H1 (cell line): Measurements from ENCODE around the gene FRK. TPM values are rescaled to one million over a fixed set of nuclear protein-coding genes. Genes with fewer than 3 reads are reported as not detected.

Experiments
- CTCF ChIA-PET: fragments of 300-600 bp; sonication (Branson Sonifier 250); formaldehyde crosslinking; loops from one replicate; lab custom pipeline; 2021; ENCODE audit not compliant: partially characterized antibody; lab: Charles Lee
- POLR2A ChIA-PET: fragments of 300-600 bp; sonication (Branson Sonifier 250); formaldehyde crosslinking; loops from one replicate; lab custom pipeline; 2021; ENCODE audit warnings: inconsistent platforms; ENCODE audit not compliant: partially characterized antibody; lab: Charles Lee
- DNase-seq, 2 experiments: peaks; one replicate each; pipeline versions ENCODE4 v3.0.0 to v3.0.0-alpha.2; 2010 to 2022; ENCODE audit warnings: low spot score in 2 of 2, low read depth in 1 of 2, mixed read lengths in 1 of 2
- FAIRE-seq: peaks from 2 replicates; lab custom pipeline; 2011; peaks lifted over from hg19 to GRCh38; lab: Jason Lieb, UNC
- H2AFZ ChIP-seq: 2 replicates; pipeline ENCODE4 v1.8.1; 2012; ENCODE audit warnings: low read length, inconsistent platforms
- H2AK5ac ChIP-seq: 2 replicates; pipeline ENCODE4 v1.6.1; 2013; ENCODE audit warnings: low read depth, low read length
- H2BK120ac ChIP-seq: replicated peaks from 2 replicates; pipeline ENCODE3; 2013; ENCODE audit warnings: low read depth, low read length, inconsistent platforms
- H2BK12ac ChIP-seq: 2 replicates; pipeline ENCODE4 v1.6.1; 2013; ENCODE audit warnings: low read depth, low read length
- H2BK15ac ChIP-seq: 2 replicates; pipeline ENCODE4 v1.6.1; 2013; ENCODE audit warnings: low read length
- H2BK20ac ChIP-seq: 2 replicates; pipeline ENCODE4 v1.6.1; 2013; ENCODE audit warnings: low read length
- H2BK5ac ChIP-seq: 2 replicates; pipeline ENCODE4 v1.6.1; 2013; ENCODE audit warnings: low read depth, low read length
- H3K14ac ChIP-seq: 2 replicates; pipeline ENCODE4 v1.6.1; 2013; ENCODE audit warnings: inconsistent platforms; ENCODE audit not compliant: insufficient read length
- H3K18ac ChIP-seq: 2 replicates; pipeline ENCODE4 v1.6.1; 2013; ENCODE audit warnings: low read length; ENCODE audit errors: extremely low read depth
- H3K23ac ChIP-seq: 2 replicates; pipeline ENCODE4 v1.6.1; 2013; ENCODE audit warnings: inconsistent platforms; ENCODE audit not compliant: insufficient read length
- H3K23me2 ChIP-seq: 2 replicates; pipeline ENCODE4 v1.6.1; 2013; ENCODE audit warnings: low read depth, low read length
- H3K27ac ChIP-seq: 2 replicates; pipeline ENCODE4 v1.6.1; 2011; ENCODE audit warnings: low read depth, low read length, inconsistent platforms
- H3K27me3 ChIP-seq, 4 experiments: replicated peaks in 1 of 4; 1 replicate in 1 of 4; 2 replicates in 3 of 4; pipeline versions ENCODE4 v1.6.1 to v1.8.1; 2011 to 2013; ENCODE audit warnings: low read length in 3 of 4, mild to moderate bottlenecking in 3 of 4, inconsistent platforms in 2 of 4, mixed read lengths in 2 of 4, moderate library complexity in 1 of 4; ENCODE audit not compliant: control insufficient read depth in 3 of 4, insufficient read depth in 3 of 4; ENCODE audit errors: extremely low read depth in 1 of 4
- H3K36me3 ChIP-seq, 4 experiments: 2 replicates each; pipeline versions ENCODE4 v1.6.1 to v1.8.1; 2011 to 2013; ENCODE audit warnings: mild to moderate bottlenecking in 4 of 4, low read length in 3 of 4, moderate library complexity in 2 of 4, control low read depth in 1 of 4, inconsistent platforms in 1 of 4; ENCODE audit not compliant: insufficient read depth in 4 of 4, control insufficient read depth in 2 of 4
- H3K4ac ChIP-seq: replicated peaks from 2 replicates; pipeline ENCODE3; 2013; ENCODE audit warnings: low read length, low read depth, mixed read lengths, inconsistent platforms; ENCODE audit not compliant: insufficient read length
- H3K4me1 ChIP-seq, 4 experiments: replicated peaks in 1 of 4; 1 replicate in 1 of 4; 2 replicates in 3 of 4; pipeline versions ENCODE4 v1.6.1 to v1.8.1; 2011 to 2013; ENCODE audit warnings: low read length in 3 of 4, inconsistent platforms in 2 of 4, mixed read lengths in 1 of 4; ENCODE audit not compliant: insufficient read depth in 4 of 4, control insufficient read depth in 3 of 4
- H3K4me2 ChIP-seq, 2 experiments: 2 replicates each; pipeline versions ENCODE4 v1.6.1 to v1.8.1; 2011 to 2013; ENCODE audit warnings: low read depth in 2 of 2, low read length in 2 of 2, control low read depth in 1 of 2, inconsistent platforms in 1 of 2, mild to moderate bottlenecking in 1 of 2; ENCODE audit not compliant: insufficient read depth in 1 of 2
- H3K4me3 ChIP-seq, 4 experiments: fragments of 200-600, 300-600 bp in 1 of 4; sonication (generic), shearing (Covaris generic), sonication (Bioruptor Twin) in 1 of 4; 2 replicates each; pipeline versions ENCODE4 v1.5.1 to v1.8.1; 2011 to 2016; ENCODE audit warnings: low read length in 4 of 4, low read depth in 3 of 4, control low read depth in 2 of 4, inconsistent platforms in 2 of 4, mild to moderate bottlenecking in 2 of 4, mixed read lengths in 1 of 4, moderate library complexity in 1 of 4; ENCODE audit not compliant: insufficient read depth in 2 of 4; ENCODE audit errors: extremely low read depth in 1 of 4
- H3K56ac ChIP-seq: replicated peaks from 2 replicates; pipeline ENCODE3; 2013; ENCODE audit warnings: low read depth, mild to moderate bottlenecking, mixed read lengths, low read length, inconsistent platforms; ENCODE audit not compliant: insufficient read length
- H3K79me1 ChIP-seq: 2 replicates; pipeline ENCODE4 v1.6.1; 2013; ENCODE audit warnings: low read depth, low read length, control low read depth
- H3K79me2 ChIP-seq, 2 experiments: 2 replicates each; pipeline versions ENCODE4 v1.6.1 to v1.8.1; 2012 to 2013; ENCODE audit warnings: low read length in 2 of 2, mild to moderate bottlenecking in 2 of 2, inconsistent platforms in 1 of 2; ENCODE audit not compliant: insufficient read depth in 2 of 2, control insufficient read depth in 1 of 2
- H3K9ac ChIP-seq, 4 experiments: replicated peaks in 1 of 4; 1 replicate in 1 of 4; 2 replicates in 3 of 4; pipeline versions ENCODE4 v1.6.1 to v1.8.1; 2011 to 2013; ENCODE audit warnings: low read depth in 3 of 4, low read length in 3 of 4, control low read depth in 2 of 4, mild to moderate bottlenecking in 2 of 4, moderate library complexity in 2 of 4, inconsistent platforms in 1 of 4; ENCODE audit errors: extremely low read depth in 1 of 4
- H3K9me3 ChIP-seq, 2 experiments: 2 replicates each; pipeline versions ENCODE4 v1.6.1 to v1.8.1; 2012 to 2013; ENCODE audit warnings: mild to moderate bottlenecking in 2 of 2, moderate library complexity in 2 of 2, control low read depth in 1 of 2, inconsistent platforms in 1 of 2, low read depth in 1 of 2, low read length in 1 of 2, mixed read lengths in 1 of 2; ENCODE audit not compliant: insufficient read depth in 2 of 2
- H4K20me1 ChIP-seq, 2 experiments: replicated peaks in 1 of 2; 2 replicates each; pipeline versions ENCODE3 to v1.8.1; 2011 to 2013; ENCODE audit warnings: inconsistent platforms in 2 of 2, low read length in 2 of 2, mild to moderate bottlenecking in 1 of 2; ENCODE audit not compliant: insufficient read depth in 2 of 2, control insufficient read depth in 1 of 2
- H4K5ac ChIP-seq: 2 replicates; pipeline ENCODE4 v1.6.1; 2013; ENCODE audit warnings: low read length, low read depth, mixed read lengths, inconsistent platforms; ENCODE audit not compliant: insufficient read length
- H4K8ac ChIP-seq: 2 replicates; pipeline ENCODE4 v1.8.0; 2013; ENCODE audit warnings: mild to moderate bottlenecking, moderate library complexity, low read length, inconsistent platforms; ENCODE audit not compliant: insufficient read depth; ENCODE audit errors: extremely low read depth
- H4K91ac ChIP-seq: replicated peaks from 2 replicates; pipeline ENCODE3; 2013; ENCODE audit warnings: low read length, mixed read lengths, inconsistent platforms; ENCODE audit not compliant: insufficient read length
- ASH2L ChIP-seq: fragments of 200-600, 300-600 bp; sonication (generic); IDR thresholded peaks from one replicate; pipeline ENCODE4 v1.7.1; 2017; ENCODE audit warnings: low read length
- CBX8 ChIP-seq: fragments of 300-800, 300-1000 bp; sonication (generic); IDR thresholded peaks from 2 replicates; pipeline ENCODE4 v1.7.1; 2016; ENCODE audit warnings: low read depth, low read length, borderline replicate concordance
- CHD1 ChIP-seq: IDR thresholded peaks from 2 replicates; pipeline ENCODE4 v1.6.1; 2012; ENCODE audit warnings: low read depth, low read length, improper control_type of control experiment
- CREB1 ChIP-seq: IDR thresholded peaks from 2 replicates; pipeline ENCODE4 v1.6.1; 2012; ENCODE audit warnings: inconsistent platforms
- GABPA ChIP-seq: IDR thresholded peaks from 2 replicates; pipeline ENCODE4 v1.6.1; 2011; ENCODE audit warnings: mild to moderate bottlenecking, low read length, moderate library complexity, borderline replicate concordance; ENCODE audit not compliant: insufficient read depth
- HDAC2 ChIP-seq, 2 experiments: fragments of 300-600 bp in 1 of 2; sonication (generic) in 1 of 2; IDR thresholded peaks; 2 replicates each; pipeline ENCODE4 v1.6.1; 2011 to 2012; ENCODE audit warnings: low read depth in 2 of 2, low read length in 2 of 2, mild to moderate bottlenecking in 2 of 2, moderate library complexity in 2 of 2, borderline replicate concordance in 1 of 2, inconsistent platforms in 1 of 2
- NRF1 ChIP-seq: IDR thresholded peaks from 2 replicates; pipeline ENCODE4 v1.6.1; 2011; ENCODE audit warnings: mild to moderate bottlenecking, low read depth, low read length, improper control_type of control experiment
- PHF8 ChIP-seq: fragments of 200-600 bp; sonication (generic); conservative IDR thresholded peaks from 2 replicates; pipeline ENCODE4 v1.7.1; 2012; ENCODE audit warnings: low read depth, mild to moderate bottlenecking, inconsistent platforms, low read length, moderate library complexity
- POU5F1 ChIP-seq: IDR thresholded peaks from 2 replicates; pipeline ENCODE4 v1.6.1; 2011; ENCODE audit warnings: low read depth, mild to moderate bottlenecking, low read length, moderate library complexity
- RBBP5 ChIP-seq: IDR thresholded peaks from 2 replicates; pipeline ENCODE4 v1.7.1; 2012; ENCODE audit warnings: low read depth, mild to moderate bottlenecking, inconsistent platforms, low read length, moderate library complexity, borderline replicate concordance
- RFX5 ChIP-seq: IDR thresholded peaks from 2 replicates; pipeline ENCODE4 v1.6.1; 2011; ENCODE audit warnings: low read depth, low read length, improper control_type of control experiment, borderline replicate concordance
- SAP30 ChIP-seq: fragments of 300-600 bp; sonication (generic); IDR thresholded peaks from 2 replicates; pipeline ENCODE4 v1.7.1; 2012; ENCODE audit warnings: low read length, moderate library complexity, mild to moderate bottlenecking, inconsistent platforms; ENCODE audit not compliant: insufficient read depth, insufficient replicate concordance
- YY1 ChIP-seq: IDR thresholded peaks from 2 replicates; pipeline ENCODE4 v1.6.1; 2011; ENCODE audit warnings: low read depth, mild to moderate bottlenecking, low read length
- WGBS, 2 experiments: shearing (Covaris generic) in 1 of 2; methylation state at CpG; one replicate each; pipeline versions ENCODE4 v1.1.6 to v1.1.7; 2013 to 2015; ENCODE audit warnings: low lambda C conversion rate in 2 of 2, mixed read lengths in 2 of 2, inconsistent platforms in 1 of 2, low coverage in 1 of 2, missing lambda C conversion rate in 1 of 2; ENCODE audit not compliant: insufficient replicate concordance in 2 of 2, insufficient coverage in 1 of 2, insufficient read length in 1 of 2; ENCODE audit errors: extremely low coverage in 1 of 2, missing lambda C conversion rate in 1 of 2; 5-methylcytosine and 5-hydroxymethylcytosine counted together
- polyA plus RNA-seq, 7 experiments: library from polyadenylated mRNA; depleted of rRNA in 3 of 7; stranded (reverse) in 5 of 7; unstranded in 2 of 7; fragments of >200 nt in 5 of 7; fragments of 200-250 nt in 2 of 7; gene quantifications; 1 replicate in 5 of 7; 2 replicates in 1 of 7; 4 replicates in 1 of 7; pipeline versions ENCODE4 v1.2.1 to v1.2.3, GENCODE V29; 2011 to 2013; ENCODE audit warnings: missing spikeins in 2 of 7, mixed read lengths in 2 of 7
- total RNA-seq: library from RNA; stranded (reverse); fragmentation: NEBNext Ultra II Directional; extraction: Animal tissue kit (Norgen Biotek cat#: 25700); gene quantifications from 2 replicates; pipeline ENCODE4 v1.2.1, GENCODE V29; 2021
- TF ChIP-seq, protein P1 (sequence below): IDR thresholded peaks from 2 replicates; pipeline ENCODE4 v1.6.1; 2011; ENCODE audit warnings: low read depth, mild to moderate bottlenecking, low read length; ENCODE audit not compliant: insufficient read depth

FRK gene
- total and polyA plus RNA-seq, 2 of the 8 experiments (the other 6 are each of a cell fraction or from before 2014, with no cell fraction given) = 0.11 to 0.24 TPM

DNA sequence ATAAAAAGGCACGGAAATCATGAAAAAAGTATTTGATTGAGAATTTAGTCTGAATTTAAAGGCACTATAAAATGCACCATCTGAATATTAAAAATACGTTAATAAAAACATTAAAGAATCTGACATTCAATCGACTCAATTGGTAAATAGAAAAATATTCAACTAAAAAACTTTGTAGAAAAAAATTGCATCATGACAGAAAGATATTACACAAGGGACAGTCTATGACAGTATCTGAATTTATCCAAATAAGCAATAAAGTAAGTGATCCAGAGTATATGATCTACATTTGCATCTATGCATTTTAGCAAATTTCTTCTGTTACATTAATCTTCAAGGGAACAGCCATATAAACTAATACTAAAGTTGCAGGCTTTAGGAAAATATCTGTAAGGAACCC is 9.4 kb downstream of the FRK start:
- H3K56ac ChIP-seq = no peak overlapping the region
- no peaks in the 10 kb centered on the region for H3K79me1 ChIP-seq
- no peak overlapping the region for H4K91ac ChIP-seq
- no peaks in the 10 kb centered on the region for H3K79me2 ChIP-seq
- no peak overlapping the region for H2BK120ac ChIP-seq
- no peak overlapping the region for H3K4ac ChIP-seq
- no peak for DNase-seq
- CTCF ChIA-PET = interaction anchor here (2.4 kb wide), 1 partner anchor 11 kb away, joined by 11 read pairs; the partner anchor contains the start of gene FRK
- H3K27ac ChIP-seq = no peak overlapping the region
- 81% methylated on average over 3 of the region's 3 CpGs; no CpG with 5 or more reads in 1 of the 2 experiments for WGBS, 2 experiments
- H3K18ac ChIP-seq = no peak overlapping the region
- H3K9ac ChIP-seq = no peak overlapping the region
- no peaks in the 10 kb centered on the region for H3K27me3 ChIP-seq
- no peak overlapping the region for H3K4me3 ChIP-seq
- no peak overlapping the region for H2BK15ac ChIP-seq
- no peak overlapping the region for H3K4me2 ChIP-seq
- H4K20me1 ChIP-seq = no peaks in the 10 kb centered on the region
- no peak overlapping the region for H2BK5ac ChIP-seq
- no peak overlapping the region for H2BK12ac ChIP-seq
- H3K23ac ChIP-seq = no peak overlapping the region
- no peak overlapping the region for H3K14ac ChIP-seq
- H3K23me2 ChIP-seq = no peaks in the 10 kb centered on the region
- H4K5ac ChIP-seq = no peak overlapping the region
- no peaks in the 10 kb centered on the region for H3K9me3 ChIP-seq
- H3K36me3 ChIP-seq = no peaks in the 10 kb centered on the region
- H2AFZ ChIP-seq = no peak overlapping the region
- H3K4me1 ChIP-seq = no peaks in the 10 kb centered on the region
- POLR2A ChIA-PET = no interaction called here
- H4K8ac ChIP-seq = no peak overlapping the region
- no peak overlapping the region for H2BK20ac ChIP-seq
- H2AK5ac ChIP-seq = no peak overlapping the region
- FAIRE-seq = no peak
- no peak for TF ChIP-seq PHF8
- TF ChIP-seq SAP30 = no peak
- TF ChIP-seq HDAC2 (IDR thresholded peaks at IDR 0.05; ENCODE audit: borderline replicate concordance in 1 of 2, low read depth in 2 of 2, low read length in 2 of 2) = no peak
- TF ChIP-seq ASH2L = no peak
- TF ChIP-seq NRF1 = no peak
- TF ChIP-seq, protein P1, sequence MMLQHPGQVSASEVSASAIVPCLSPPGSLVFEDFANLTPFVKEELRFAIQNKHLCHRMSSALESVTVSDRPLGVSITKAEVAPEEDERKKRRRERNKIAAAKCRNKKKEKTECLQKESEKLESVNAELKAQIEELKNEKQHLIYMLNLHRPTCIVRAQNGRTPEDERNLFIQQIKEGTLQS = no peak
- TF ChIP-seq RBBP5 = no peak
- TF ChIP-seq CHD1 = no peak
- no peak for TF ChIP-seq RFX5
- no peak for TF ChIP-seq CBX8
- no peak for TF ChIP-seq POU5F1
- TF ChIP-seq YY1 = no peak
- TF ChIP-seq CREB1 = no peak
- TF ChIP-seq GABPA = no peak
